Measurements from ENCODE around the gene SLIT3.
"Not testable (repeated sequence)": the region's sequence is repeated elsewhere in the genome, so short reads cannot be mapped to it uniquely, and the experiment has no call there.

The SLIT3 gene

GRCh38 chr5:169151051-169151805 is 149.7 kb downstream of the SLIT3 start:
- in situ Hi-C loops (cut with MboI; ENCODE audit: low sequenced_read_pairs), result no loop called here

- in situ Hi-C loops (cut with MboI; ENCODE audit: low sequenced_read_pairs), result no loop called here
These were observed 150.8 kb downstream of the SLIT3 start for GRCh38 chr5:169150108-169150507.

- in situ Hi-C loops (cut with MboI; ENCODE audit: low sequenced_read_pairs), result no loop called here
These were observed 151.6 kb downstream of the SLIT3 start for GRCh38 chr5:169149317-169149716.

- in situ Hi-C loops (cut with MboI; ENCODE audit: low sequenced_read_pairs), result no loop called here
These were observed 152.7 kb downstream of the SLIT3 start for GRCh38 chr5:169148138-169148740.

- in situ Hi-C loops (cut with MboI; ENCODE audit: low sequenced_read_pairs), result no loop called here
These were observed 153.4 kb downstream of the SLIT3 start for GRCh38 chr5:169147534-169147933.

GRCh38 chr5:169146158-169146557 is 154.8 kb downstream of the SLIT3 start:
- in situ Hi-C loops (cut with MboI; ENCODE audit: low sequenced_read_pairs), result no loop called here

GRCh38 chr5:169142264-169142970 is 158.5 kb downstream of the SLIT3 start:
- in situ Hi-C loops (cut with MboI; ENCODE audit: low sequenced_read_pairs), result no loop called here

- in situ Hi-C loops (cut with MboI; ENCODE audit: low sequenced_read_pairs), result not testable (repeated sequence)
These were observed 160.7 kb downstream of the SLIT3 start for GRCh38 chr5:169140215-169140614.

GRCh38 chr5:169139480-169140050 is 161.4 kb downstream of the SLIT3 start:
- in situ Hi-C loops (cut with MboI; ENCODE audit: low sequenced_read_pairs), result no loop called here

GRCh38 chr5:169133531-169133930 is 167.4 kb downstream of the SLIT3 start:
- in situ Hi-C loops (cut with MboI; ENCODE audit: low sequenced_read_pairs), result no loop called here

GRCh38 chr5:169132302-169132660 is 168.7 kb downstream of the SLIT3 start:
- in situ Hi-C loops (cut with MboI; ENCODE audit: low sequenced_read_pairs), result no loop called here

- in situ Hi-C loops (cut with MboI; ENCODE audit: low sequenced_read_pairs), result no loop called here
These were observed 169.2 kb downstream of the SLIT3 start for GRCh38 chr5:169131616-169132301.

- in situ Hi-C loops (cut with MboI; ENCODE audit: low sequenced_read_pairs), result no loop called here
These were observed 172.3 kb downstream of the SLIT3 start for GRCh38 chr5:169128679-169129078.

- in situ Hi-C loops (cut with MboI; ENCODE audit: low sequenced_read_pairs), result no loop called here
These were observed 173.5 kb downstream of the SLIT3 start for GRCh38 chr5:169127431-169127830.

GRCh38 chr5:169126481-169127021 is 174.4 kb downstream of the SLIT3 start:
- in situ Hi-C loops (cut with MboI; ENCODE audit: low sequenced_read_pairs), result no loop called here

- in situ Hi-C loops (cut with MboI; ENCODE audit: low sequenced_read_pairs), result no loop called here
These were observed 175.4 kb downstream of the SLIT3 start for GRCh38 chr5:169125571-169125970.

GRCh38 chr5:169122951-169123350 is 178.0 kb downstream of the SLIT3 start:
- in situ Hi-C loops (cut with MboI; ENCODE audit: low sequenced_read_pairs), result no loop called here

- in situ Hi-C loops (cut with MboI; ENCODE audit: low sequenced_read_pairs), result no loop called here
These were observed 179.1 kb downstream of the SLIT3 start for GRCh38 chr5:169121630-169122420.

- in situ Hi-C loops (cut with MboI; ENCODE audit: low sequenced_read_pairs), result no loop called here
These were observed 181.5 kb downstream of the SLIT3 start for GRCh38 chr5:169119288-169120048.
